IgD-negative memory B cell (primary cell): ENCODE measurements around the gene PTGFRN. TPM values are rescaled to one million over a fixed set of nuclear protein-coding genes. Genes with fewer than 3 reads are reported as not detected.
"Not testable (repeated sequence)": the region's sequence is repeated elsewhere in the genome, so short reads cannot be mapped to it uniquely, and the experiment has no call there.

Experiments used
- H3K27ac Mint-ChIP-seq, 3 donors: one replicate each; pipeline ENCODE4 v1.8.0; 2020 to 2022; ENCODE audit warnings: mild to moderate bottlenecking in 3 of 3, mixed read lengths in 3 of 3, moderate library complexity in 1 of 3
- H3K27me3 Mint-ChIP-seq: one replicate; pipeline ENCODE4 v1.8.0; 2021; ENCODE audit warnings: mixed read lengths
- H3K36me3 Mint-ChIP-seq: one replicate; pipeline ENCODE4 v1.8.0; 2020; ENCODE audit warnings: mild to moderate bottlenecking, mixed read lengths
- H3K4me1 Mint-ChIP-seq, 3 donors: one replicate each; pipeline ENCODE4 v1.8.0; 2020 to 2022; ENCODE audit warnings: mixed read lengths in 3 of 3, mild to moderate bottlenecking in 1 of 3
- H3K4me3 Mint-ChIP-seq, 4 donors: one replicate each; pipeline ENCODE4 v1.8.0; 2020 to 2022; ENCODE audit warnings: mild to moderate bottlenecking in 4 of 4, mixed read lengths in 4 of 4, moderate library complexity in 3 of 4
- H3K9me3 Mint-ChIP-seq, 3 donors: one replicate each; pipeline ENCODE4 v1.8.0; 2020 to 2021; ENCODE audit warnings: mixed read lengths in 3 of 3, mild to moderate bottlenecking in 1 of 3
- polyA plus RNA-seq: library from polyadenylated mRNA; unstranded; fragments of 300-500 nt; fragmentation: Illumina TruSeq; gene quantifications from one replicate; pipeline ENCODE4 v1.2.3, GENCODE V29; 2021

Gene PTGFRN
- polyA plus RNA-seq, 1 donor from 2014 or later, result not detected

GRCh38 chr1:116918714-116919357 is 9.1 kb downstream of the PTGFRN start:
- H3K36me3 Mint-ChIP-seq, result no peaks in the 10 kb centered on the region
- H3K9me3 Mint-ChIP-seq, result no peaks in the 10 kb centered on the region
- peaks cover 8% of the 10 kb centered on the region for H3K27me3 Mint-ChIP-seq
- no peak overlapping the region for H3K4me3 Mint-ChIP-seq
- H3K27ac Mint-ChIP-seq, result no peak overlapping the region
- H3K4me1 Mint-ChIP-seq, result no peaks in the 10 kb centered on the region

- Mint-ChIP-seq H3K9me3 (no peaks in the 10 kb centered on the region), H3K36me3 (no peaks in the 10 kb centered on the region), H3K27ac (no peak overlapping the region), H3K27me3 (peaks cover 6% of the 10 kb centered on the region), H3K4me1 (no peaks in the 10 kb centered on the region), H3K4me3 (no peak overlapping the region)
Measured at GRCh38 chr1:116919802-116920201, 10.1 kb downstream of the PTGFRN start.

GRCh38 chr1:116920211-116920610 is 10.5 kb downstream of the PTGFRN start:
- Mint-ChIP-seq H3K9me3 (no peaks in the 10 kb centered on the region), H3K36me3 (no peaks in the 10 kb centered on the region), H3K4me1 (no peaks in the 10 kb centered on the region), H3K27me3 (peaks cover 6% of the 10 kb centered on the region), H3K27ac (no peak overlapping the region), H3K4me3 (no peak overlapping the region)

- Mint-ChIP-seq H3K4me3 (no peak overlapping the region), H3K27me3 (peaks cover 6% of the 10 kb centered on the region), H3K9me3 (no peaks in the 10 kb centered on the region), H3K27ac (no peak overlapping the region), H3K4me1 (no peaks in the 10 kb centered on the region), H3K36me3 (no peaks in the 10 kb centered on the region)
Measured at GRCh38 chr1:116921301-116921885, 11.7 kb downstream of the PTGFRN start.

- Mint-ChIP-seq H3K27me3 (peaks cover 6% of the 10 kb centered on the region), H3K27ac (no peak overlapping the region), H3K9me3 (no peaks in the 10 kb centered on the region), H3K4me1 (no peaks in the 10 kb centered on the region), H3K4me3 (no peak overlapping the region), H3K36me3 (no peaks in the 10 kb centered on the region)
Measured at GRCh38 chr1:116921937-116922336, 12.2 kb downstream of the PTGFRN start.

GRCh38 chr1:116923421-116923820 is 13.7 kb downstream of the PTGFRN start:
- no peaks in the 10 kb centered on the region for H3K4me1 Mint-ChIP-seq

GRCh38 chr1:116927049-116927798 is 17.5 kb downstream of the PTGFRN start:
- Mint-ChIP-seq H3K27ac (no peak overlapping the region), H3K9me3 (no peaks in the 10 kb centered on the region), H3K27me3 (peaks cover 2% of the 10 kb centered on the region), H3K4me3 (no peak overlapping the region), H3K4me1 (no peaks in the 10 kb centered on the region), H3K36me3 (no peaks in the 10 kb centered on the region)

More at GRCh38 chr1:116923421-116923820, 13.7 kb downstream of the PTGFRN start:
- H3K4me3 Mint-ChIP-seq, result no peak overlapping the region
- H3K27ac Mint-ChIP-seq, result no peak overlapping the region
- H3K9me3 Mint-ChIP-seq, result no peaks in the 10 kb centered on the region
- H3K36me3 Mint-ChIP-seq, result no peaks in the 10 kb centered on the region
- H3K27me3 Mint-ChIP-seq, result peaks cover 6% of the 10 kb centered on the region

GRCh38 chr1:116929961-116930592 is 20.4 kb downstream of the PTGFRN start:
- Mint-ChIP-seq H3K27ac (no peak overlapping the region), H3K9me3 (no peaks in the 10 kb centered on the region), H3K27me3 (peaks cover under 1% of the 10 kb centered on the region), H3K4me1 (no peaks in the 10 kb centered on the region), H3K4me3 (no peak overlapping the region), H3K36me3 (no peaks in the 10 kb centered on the region)

- no peaks in the 10 kb centered on the region for H3K36me3 Mint-ChIP-seq
- H3K27ac Mint-ChIP-seq, result no peak overlapping the region
- H3K4me1 Mint-ChIP-seq, result no peaks in the 10 kb centered on the region
- H3K9me3 Mint-ChIP-seq, result no peaks in the 10 kb centered on the region
- H3K4me3 Mint-ChIP-seq, result no peak overlapping the region
- peaks cover 2% of the 10 kb centered on the region for H3K27me3 Mint-ChIP-seq
Measured at GRCh38 chr1:116931016-116931918, 21.6 kb downstream of the PTGFRN start.

GRCh38 chr1:116933606-116934515 is 24.1 kb downstream of the PTGFRN start:
- H3K9me3 Mint-ChIP-seq, result no peaks in the 10 kb centered on the region
- H3K27ac Mint-ChIP-seq, result no peak overlapping the region
- H3K4me3 Mint-ChIP-seq, result no peak overlapping the region
- H3K4me1 Mint-ChIP-seq, result no peaks in the 10 kb centered on the region
- H3K27me3 Mint-ChIP-seq, result peaks cover 5% of the 10 kb centered on the region
- H3K36me3 Mint-ChIP-seq, result no peaks in the 10 kb centered on the region

GRCh38 chr1:116934586-116935207 is 25.0 kb downstream of the PTGFRN start:
- no peak overlapping the region for H3K27ac Mint-ChIP-seq
- H3K4me3 Mint-ChIP-seq, result no peak overlapping the region
- no peaks in the 10 kb centered on the region for H3K9me3 Mint-ChIP-seq
- peaks cover 5% of the 10 kb centered on the region for H3K27me3 Mint-ChIP-seq
- no peaks in the 10 kb centered on the region for H3K4me1 Mint-ChIP-seq
- no peaks in the 10 kb centered on the region for H3K36me3 Mint-ChIP-seq

- H3K9me3 Mint-ChIP-seq, result no peaks in the 10 kb centered on the region
- no peaks in the 10 kb centered on the region for H3K4me1 Mint-ChIP-seq
- H3K36me3 Mint-ChIP-seq, result no peaks in the 10 kb centered on the region
- peaks cover 6% of the 10 kb centered on the region for H3K27me3 Mint-ChIP-seq
- no peak overlapping the region for H3K4me3 Mint-ChIP-seq
- no peak overlapping the region for H3K27ac Mint-ChIP-seq
Measured at GRCh38 chr1:116938216-116938615, 28.5 kb downstream of the PTGFRN start.

GRCh38 chr1:116939780-116940543 is 30.2 kb downstream of the PTGFRN start:
- not testable (repeated sequence) for H3K27ac Mint-ChIP-seq, H3K4me1 Mint-ChIP-seq, H3K36me3 Mint-ChIP-seq, H3K27me3 Mint-ChIP-seq, H3K4me3 Mint-ChIP-seq, H3K9me3 Mint-ChIP-seq
